Liver (tissue), 9 donors: ENCODE data around the gene PXMP4. TPM values are rescaled to one million over a fixed set of nuclear protein-coding genes. Genes with fewer than 3 reads are reported as not detected.
A peak's percentile ranks its signal among the peaks of the same experiment; 100 is the strongest.

ENCODE experiments used
- DNase-seq: peaks from one replicate; pipeline ENCODE4 v3.0.0-alpha.2; 2017; ENCODE audit warnings: low spot score
- H3K27ac ChIP-seq, 2 donors: one replicate each; pipeline ENCODE4 v1.7.0; 2013; ENCODE audit warnings: inconsistent platforms in 2 of 2, low read length in 2 of 2, control low read depth in 1 of 2, low read depth in 1 of 2, mild to moderate bottlenecking in 1 of 2
- H3K27me3 ChIP-seq, 4 donors: one replicate each; pipeline versions ENCODE4 v1.6.1 to v1.7.0; 2013; ENCODE audit warnings: low read length in 3 of 4, inconsistent platforms in 1 of 4, mild to moderate bottlenecking in 1 of 4, moderate library complexity in 1 of 4; ENCODE audit not compliant: control insufficient read depth in 4 of 4, insufficient read depth in 4 of 4
- H3K36me3 ChIP-seq, 4 donors: one replicate each; pipeline versions ENCODE4 v1.6.1 to v1.7.0; 2013; ENCODE audit warnings: low read length in 3 of 4, mild to moderate bottlenecking in 3 of 4, low read depth in 1 of 4, moderate library complexity in 1 of 4; ENCODE audit not compliant: control insufficient read depth in 4 of 4, insufficient read depth in 3 of 4
- H3K4me1 ChIP-seq, 4 donors: one replicate each; pipeline versions ENCODE4 v1.6.1 to v1.7.0; 2013; ENCODE audit warnings: low read length in 3 of 4, mild to moderate bottlenecking in 3 of 4, moderate library complexity in 1 of 4; ENCODE audit not compliant: control insufficient read depth in 4 of 4, insufficient read depth in 4 of 4
- H3K4me3 ChIP-seq, 3 donors: one replicate each; pipeline versions ENCODE4 v1.6.1 to v1.7.0; 2013; ENCODE audit warnings: low read length in 3 of 3, control low read depth in 1 of 3, low read depth in 1 of 3, mild to moderate bottlenecking in 1 of 3
- H3K9ac ChIP-seq, 2 donors: one replicate each; pipeline ENCODE4 v1.7.0; 2013; ENCODE audit warnings: low read length in 2 of 2, mild to moderate bottlenecking in 2 of 2, moderate library complexity in 2 of 2, control low read depth in 1 of 2, low read depth in 1 of 2
- H3K9me3 ChIP-seq, 4 donors: one replicate each; pipeline versions ENCODE4 v1.6.1 to v1.7.0; 2013; ENCODE audit warnings: low read length in 3 of 4; ENCODE audit not compliant: control insufficient read depth in 4 of 4
- FOXA1 ChIP-seq: IDR thresholded peaks from 2 replicates; pipeline ENCODE4 v1.6.1; 2016; ENCODE audit warnings: antibody characterized with exemption
- FOXA2 ChIP-seq: IDR thresholded peaks from 2 replicates; pipeline ENCODE4 v1.6.1; 2016; ENCODE audit warnings: antibody characterized with exemption
- HNF4G ChIP-seq: IDR thresholded peaks from 2 replicates; pipeline ENCODE4 v1.6.1; 2016; ENCODE audit warnings: antibody characterized with exemption
- NR2F2 ChIP-seq: IDR thresholded peaks from 2 replicates; pipeline ENCODE4 v1.6.1; 2016; ENCODE audit warnings: antibody characterized with exemption
- RAD21 ChIP-seq, 2 donors: IDR thresholded peaks; 2 replicates each; pipeline ENCODE4 v1.6.1; 2016; ENCODE audit warnings: antibody characterized with exemption in 2 of 2, mild to moderate bottlenecking in 2 of 2
- SP1 ChIP-seq: IDR thresholded peaks from 2 replicates; pipeline ENCODE4 v1.6.1; 2018; ENCODE audit warnings: antibody characterized with exemption, mild to moderate bottlenecking
- WGBS: extraction: QIAGEN DNeasy Blood & Tissue Kit; methylation state at CpG from one replicate; pipeline ENCODE4 v1.1.7; 2013; 5-methylcytosine and 5-hydroxymethylcytosine counted together
- polyA plus RNA-seq, 2 donors: library from polyadenylated mRNA; stranded (reverse) in 1 of 2; unstranded in 1 of 2; fragments of 200-250 nt in 1 of 2; fragments of >200 nt in 1 of 2; fragmentation: Nextera tagmentation in 1 of 2; extraction: Ambion mirVana in 1 of 2; gene quantifications; one replicate each; pipeline versions ENCODE4 v1.2.1 to v1.2.3, GENCODE V29; 2013 to 2015
- total RNA-seq, 2 donors: library from RNA; depleted of rRNA; stranded (reverse); fragments of >200 nt; gene quantifications; one replicate each; pipeline ENCODE4 v1.2.3, GENCODE V29; 2014
- TF ChIP-seq, protein P1 (sequence below): fragments of 150-350 bp; IDR thresholded peaks from 2 replicates; pipeline ENCODE4 v1.5.1; 2017; ENCODE audit warnings: improper control_type of control experiment, low read depth, low read length; ENCODE audit not compliant: missing input control
- TF ChIP-seq, protein P2 (sequence below): IDR thresholded peaks from 2 replicates; pipeline ENCODE4 v1.6.1; 2016; ENCODE audit warnings: antibody characterized with exemption, mild to moderate bottlenecking
- TF ChIP-seq, protein P3 (sequence below): IDR thresholded peaks from 2 replicates; pipeline ENCODE4 v1.6.1; 2016; ENCODE audit warnings: antibody characterized with exemption
- TF ChIP-seq, protein P4 (sequence below): IDR thresholded peaks from 2 replicates; pipeline ENCODE4 v1.6.1; 2016; ENCODE audit warnings: antibody characterized with exemption
- TF ChIP-seq, protein P5 (sequence below): IDR thresholded peaks from 2 replicates; pipeline ENCODE4 v1.6.1; 2016; ENCODE audit warnings: antibody characterized with exemption
- donor health status: healthy.
- donor health status: healthy.
- donor health status: healthy.
- donor health status: healthy.
- donor health status: healthy.

The PXMP4 gene
- total and polyA plus RNA-seq, 4 donors: 5.5 to 16.0 (median 9.3) TPM

DNA sequence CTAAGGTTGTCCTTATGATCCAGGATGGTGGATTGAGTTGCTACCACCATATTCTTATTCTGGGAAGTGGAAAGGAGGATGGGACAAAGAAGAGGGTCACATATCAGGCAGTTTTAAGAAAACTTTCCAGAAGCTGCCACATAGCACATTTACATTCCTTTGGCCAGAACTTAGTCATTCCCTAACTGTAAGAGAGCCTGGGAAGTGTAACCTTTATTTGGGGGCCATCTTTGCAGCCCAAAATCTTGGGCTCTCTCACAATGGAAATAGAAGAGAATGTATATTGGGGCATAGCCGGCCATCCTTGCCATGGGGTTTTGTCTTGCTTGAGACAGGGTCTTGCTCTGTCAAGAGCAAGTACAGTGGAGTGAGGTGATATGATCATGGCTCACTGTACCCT, 20.1 kb upstream of the PXMP4 start (continued):
- TF ChIP-seq, protein P1, sequence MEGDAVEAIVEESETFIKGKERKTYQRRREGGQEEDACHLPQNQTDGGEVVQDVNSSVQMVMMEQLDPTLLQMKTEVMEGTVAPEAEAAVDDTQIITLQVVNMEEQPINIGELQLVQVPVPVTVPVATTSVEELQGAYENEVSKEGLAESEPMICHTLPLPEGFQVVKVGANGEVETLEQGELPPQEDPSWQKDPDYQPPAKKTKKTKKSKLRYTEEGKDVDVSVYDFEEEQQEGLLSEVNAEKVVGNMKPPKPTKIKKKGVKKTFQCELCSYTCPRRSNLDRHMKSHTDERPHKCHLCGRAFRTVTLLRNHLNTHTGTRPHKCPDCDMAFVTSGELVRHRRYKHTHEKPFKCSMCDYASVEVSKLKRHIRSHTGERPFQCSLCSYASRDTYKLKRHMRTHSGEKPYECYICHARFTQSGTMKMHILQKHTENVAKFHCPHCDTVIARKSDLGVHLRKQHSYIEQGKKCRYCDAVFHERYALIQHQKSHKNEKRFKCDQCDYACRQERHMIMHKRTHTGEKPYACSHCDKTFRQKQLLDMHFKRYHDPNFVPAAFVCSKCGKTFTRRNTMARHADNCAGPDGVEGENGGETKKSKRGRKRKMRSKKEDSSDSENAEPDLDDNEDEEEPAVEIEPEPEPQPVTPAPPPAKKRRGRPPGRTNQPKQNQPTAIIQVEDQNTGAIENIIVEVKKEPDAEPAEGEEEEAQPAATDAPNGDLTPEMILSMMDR: no peak

DNA sequence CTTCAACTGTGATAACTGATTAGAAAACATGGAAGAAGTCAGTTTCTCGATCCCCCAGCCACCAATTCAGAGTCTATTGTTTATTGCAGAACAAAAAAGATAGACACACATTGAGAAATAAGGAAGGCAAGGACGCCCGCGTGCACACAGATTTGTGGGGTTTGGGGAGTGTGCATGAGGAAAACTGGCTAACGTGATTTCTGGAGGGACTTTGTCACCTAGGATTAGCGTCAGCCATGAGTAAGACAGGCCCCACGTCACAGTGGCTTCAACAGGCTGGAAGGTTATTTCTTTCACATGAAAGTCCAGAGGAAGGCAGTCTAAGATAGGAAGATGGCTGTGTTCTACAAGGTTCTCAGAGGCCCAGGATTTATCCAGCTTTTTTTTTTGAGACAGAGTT, 19.4 kb upstream of the PXMP4 start:
- Histone ChIP-seq H3K9ac (no peak overlapping the region), H3K27ac (no peak overlapping the region), H3K4me3 (no peak overlapping the region), H3K4me1 (no peaks in the 10 kb centered on the region), H3K36me3 (no peaks in the 10 kb centered on the region), H3K9me3 (peaks cover 2 to 7% (median 6%) of the 10 kb centered on the region in 4 donors), H3K27me3 (no peaks in the 10 kb centered on the region)
- WGBS: 93% methylated on average over 7 of the region's 7 CpGs
- DNase-seq: no peak
- TF ChIP-seq FOXA2: no peak
- TF ChIP-seq, protein P2, sequence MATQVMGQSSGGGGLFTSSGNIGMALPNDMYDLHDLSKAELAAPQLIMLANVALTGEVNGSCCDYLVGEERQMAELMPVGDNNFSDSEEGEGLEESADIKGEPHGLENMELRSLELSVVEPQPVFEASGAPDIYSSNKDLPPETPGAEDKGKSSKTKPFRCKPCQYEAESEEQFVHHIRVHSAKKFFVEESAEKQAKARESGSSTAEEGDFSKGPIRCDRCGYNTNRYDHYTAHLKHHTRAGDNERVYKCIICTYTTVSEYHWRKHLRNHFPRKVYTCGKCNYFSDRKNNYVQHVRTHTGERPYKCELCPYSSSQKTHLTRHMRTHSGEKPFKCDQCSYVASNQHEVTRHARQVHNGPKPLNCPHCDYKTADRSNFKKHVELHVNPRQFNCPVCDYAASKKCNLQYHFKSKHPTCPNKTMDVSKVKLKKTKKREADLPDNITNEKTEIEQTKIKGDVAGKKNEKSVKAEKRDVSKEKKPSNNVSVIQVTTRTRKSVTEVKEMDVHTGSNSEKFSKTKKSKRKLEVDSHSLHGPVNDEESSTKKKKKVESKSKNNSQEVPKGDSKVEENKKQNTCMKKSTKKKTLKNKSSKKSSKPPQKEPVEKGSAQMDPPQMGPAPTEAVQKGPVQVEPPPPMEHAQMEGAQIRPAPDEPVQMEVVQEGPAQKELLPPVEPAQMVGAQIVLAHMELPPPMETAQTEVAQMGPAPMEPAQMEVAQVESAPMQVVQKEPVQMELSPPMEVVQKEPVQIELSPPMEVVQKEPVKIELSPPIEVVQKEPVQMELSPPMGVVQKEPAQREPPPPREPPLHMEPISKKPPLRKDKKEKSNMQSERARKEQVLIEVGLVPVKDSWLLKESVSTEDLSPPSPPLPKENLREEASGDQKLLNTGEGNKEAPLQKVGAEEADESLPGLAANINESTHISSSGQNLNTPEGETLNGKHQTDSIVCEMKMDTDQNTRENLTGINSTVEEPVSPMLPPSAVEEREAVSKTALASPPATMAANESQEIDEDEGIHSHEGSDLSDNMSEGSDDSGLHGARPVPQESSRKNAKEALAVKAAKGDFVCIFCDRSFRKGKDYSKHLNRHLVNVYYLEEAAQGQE: no peak
- TF ChIP-seq, protein P1: no peak

DNA sequence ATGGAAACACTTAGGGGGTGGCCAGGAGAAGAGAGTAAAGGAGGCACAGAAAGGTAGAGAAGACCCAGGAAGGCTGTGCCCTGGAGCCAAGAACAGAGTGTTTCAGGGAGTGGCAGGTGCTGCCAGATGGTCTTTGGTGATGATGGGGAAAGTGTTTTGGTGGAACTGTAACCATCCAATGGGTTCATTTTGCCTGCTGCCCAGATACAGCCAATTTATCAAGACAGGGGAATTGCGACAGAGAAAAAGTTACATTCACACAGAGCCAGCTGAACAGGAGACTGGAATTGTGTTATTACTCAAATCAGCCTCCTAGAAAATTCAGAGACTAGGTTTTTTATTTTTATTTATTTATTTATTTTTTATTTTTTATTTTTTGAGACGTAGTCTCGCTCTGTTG, 16.9 kb upstream of the PXMP4 start:
- H3K27me3 ChIP-seq: no peaks in the 10 kb centered on the region
- WGBS: 99% methylated on average over 3 of the region's 3 CpGs
- peaks cover 2 to 7% (median 6%) of the 10 kb centered on the region in 4 donors for H3K9me3 ChIP-seq
- no peak overlapping the region for H3K27ac ChIP-seq
- peak overlapping the region in 1 of 3 donors; percentile 35 for H3K4me3 ChIP-seq
- peaks cover 11 to 21% (median 16%) of the 10 kb centered on the region in 4 donors for H3K4me1 ChIP-seq
- no peaks in the 10 kb centered on the region for H3K36me3 ChIP-seq
- no peak for TF ChIP-seq FOXA1
- TF ChIP-seq HNF4G: no peak
- TF ChIP-seq, protein P1: no peak
- TF ChIP-seq, protein P3, sequence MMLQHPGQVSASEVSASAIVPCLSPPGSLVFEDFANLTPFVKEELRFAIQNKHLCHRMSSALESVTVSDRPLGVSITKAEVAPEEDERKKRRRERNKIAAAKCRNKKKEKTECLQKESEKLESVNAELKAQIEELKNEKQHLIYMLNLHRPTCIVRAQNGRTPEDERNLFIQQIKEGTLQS: no peak
- no peak for TF ChIP-seq SP1
- TF ChIP-seq RAD21 (IDR thresholded peaks at IDR 0.05): no peak
- TF ChIP-seq, protein P4, sequence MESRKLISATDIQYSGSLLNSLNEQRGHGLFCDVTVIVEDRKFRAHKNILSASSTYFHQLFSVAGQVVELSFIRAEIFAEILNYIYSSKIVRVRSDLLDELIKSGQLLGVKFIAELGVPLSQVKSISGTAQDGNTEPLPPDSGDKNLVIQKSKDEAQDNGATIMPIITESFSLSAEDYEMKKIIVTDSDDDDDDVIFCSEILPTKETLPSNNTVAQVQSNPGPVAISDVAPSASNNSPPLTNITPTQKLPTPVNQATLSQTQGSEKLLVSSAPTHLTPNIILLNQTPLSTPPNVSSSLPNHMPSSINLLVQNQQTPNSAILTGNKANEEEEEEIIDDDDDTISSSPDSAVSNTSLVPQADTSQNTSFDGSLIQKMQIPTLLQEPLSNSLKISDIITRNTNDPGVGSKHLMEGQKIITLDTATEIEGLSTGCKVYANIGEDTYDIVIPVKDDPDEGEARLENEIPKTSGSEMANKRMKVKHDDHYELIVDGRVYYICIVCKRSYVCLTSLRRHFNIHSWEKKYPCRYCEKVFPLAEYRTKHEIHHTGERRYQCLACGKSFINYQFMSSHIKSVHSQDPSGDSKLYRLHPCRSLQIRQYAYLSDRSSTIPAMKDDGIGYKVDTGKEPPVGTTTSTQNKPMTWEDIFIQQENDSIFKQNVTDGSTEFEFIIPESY: no peak
- TF ChIP-seq NR2F2: no peak
- TF ChIP-seq, protein P5, sequence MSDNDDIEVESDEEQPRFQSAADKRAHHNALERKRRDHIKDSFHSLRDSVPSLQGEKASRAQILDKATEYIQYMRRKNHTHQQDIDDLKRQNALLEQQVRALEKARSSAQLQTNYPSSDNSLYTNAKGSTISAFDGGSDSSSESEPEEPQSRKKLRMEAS: no peak
- no peak overlapping the region for H3K9ac ChIP-seq
- DNase-seq: no peak
